ENCODE measurements around the gene GPRIN2. TPM values are rescaled to one million over a fixed set of nuclear protein-coding genes. Genes with fewer than 3 reads are reported as not detected.

GPRIN2 gene
- polyA plus RNA-seq, 1 of the 3 experiments (the other 2 are of a cell fraction), result 0.03 TPM

- Histone ChIP-seq H2AFZ (ENCODE audit: low read depth) (peak overlapping the region; percentile 91), H3K4me2 (peak overlapping the region; percentile 18), H3K9ac (peak overlapping the region; percentile 30; the same call in 1 of the 2 replicates), H3F3A (replicated peaks; ENCODE audit: insufficient read depth) (peaks cover 14% of the 10 kb centered on the region), H4K20me1 (ENCODE audit: insufficient read depth) (no peaks in the 10 kb centered on the region), H3K9me3 (no peaks in the 10 kb centered on the region), H3K4me3 (ENCODE audit: low read depth in 2 of 2, low read length in 1 of 2) (no peak overlapping the region), H3K27me3 (ENCODE audit: insufficient read depth) (no peaks in the 10 kb centered on the region), H3K36me3 (replicated peaks in 1 of 2; ENCODE audit: control insufficient read depth in 1 of 2, insufficient read depth in 2 of 2, low read length in 1 of 2) (no peaks in the 10 kb centered on the region), H3K27ac (ENCODE audit: low read depth in 2 of 2, low read length in 1 of 2) (peak overlapping the region in 1 of 2 experiments; percentile 55; a peak in 2 of 4 replicates), H3K79me2 (ENCODE audit: insufficient read depth) (no peaks in the 10 kb centered on the region), H3K4me1 (ENCODE audit: control insufficient read depth in 1 of 2, insufficient read depth in 2 of 2, low read depth in 1 of 2, low read length in 1 of 2) (peaks cover 21 to 22% of the 10 kb centered on the region in 2 experiments; a peak in 3 of 4 replicates), H3K9me2 (no peaks in the 10 kb centered on the region)
- CTCF ChIA-PET, result interaction anchor here (0.9 kb wide), 2 partner anchors 22 to 492 kb away, joined by 3 to 4 read pairs; no protein-coding TSS in a partner anchor
- 39% methylated on average over 8 of the region's 8 CpGs for WGBS (ENCODE audit: low lambda C conversion rate)
- POLR2A ChIA-PET, result no interaction called here
- TF ChIP-seq NFIC (IDR thresholded peaks at IDR 0.05; ENCODE audit: borderline replicate concordance) (peak; percentile 80), PBX3 (IDR thresholded peaks at IDR 0.05) (no peak; the same call in 1 of the 2 replicates)
- peak; percentile 38 for DNase-seq
These were observed 32.4 kb downstream of the GPRIN2 start for GRCh38 chr10:46523962-46524471.

- peak overlapping the region; percentile 18; the same call in 1 of the 2 replicates for H3K4me2 ChIP-seq
- H3K9me3 ChIP-seq, result no peaks in the 10 kb centered on the region
- peak; percentile 48 for DNase-seq
- H2AFZ ChIP-seq (ENCODE audit: low read depth), result peak overlapping the region; percentile 91; the same call in 1 of the 2 replicates
- ChIA-PET POLR2A (no interaction called here), CTCF (interaction anchor here (0.9 kb wide), 3 partner anchors 8 to 491 kb away, joined by 3 to 4 read pairs (median 4); no protein-coding TSS in a partner anchor)
- H3K9ac ChIP-seq, result peak overlapping the region; percentile 30; the same call in 1 of the 2 replicates
- no peaks in the 10 kb centered on the region for H3K27me3 ChIP-seq (ENCODE audit: insufficient read depth)
- peak overlapping the region in 1 of 2 experiments; percentile 55; a peak in 2 of 4 replicates for H3K27ac ChIP-seq (ENCODE audit: low read depth in 2 of 2, low read length in 1 of 2)
- H3K9me2 ChIP-seq, result no peaks in the 10 kb centered on the region
- peaks cover 14% of the 10 kb centered on the region for H3F3A ChIP-seq (replicated peaks; ENCODE audit: insufficient read depth)
- H3K36me3 ChIP-seq (replicated peaks in 1 of 2; ENCODE audit: control insufficient read depth in 1 of 2, insufficient read depth in 2 of 2, low read length in 1 of 2), result no peaks in the 10 kb centered on the region
- H4K20me1 ChIP-seq (ENCODE audit: insufficient read depth), result no peaks in the 10 kb centered on the region
- H3K4me1 ChIP-seq (ENCODE audit: control insufficient read depth in 1 of 2, insufficient read depth in 2 of 2, low read depth in 1 of 2, low read length in 1 of 2), result peaks cover 21 to 22% of the 10 kb centered on the region in 2 experiments; a peak in 3 of 4 replicates
- 63% methylated on average over 12 of the region's 12 CpGs for WGBS (ENCODE audit: low lambda C conversion rate)
- H3K79me2 ChIP-seq (ENCODE audit: insufficient read depth), result no peaks in the 10 kb centered on the region
- no peak overlapping the region for H3K4me3 ChIP-seq (ENCODE audit: low read depth in 2 of 2, low read length in 1 of 2)
- no peak for TF ChIP-seq MAX (IDR thresholded peaks at IDR 0.05; ENCODE audit: low read depth)
- no peak for TF ChIP-seq TCF12 (IDR thresholded peaks at IDR 0.05)
- TF ChIP-seq MXI1 (IDR thresholded peaks at IDR 0.05; ENCODE audit: low read depth, low read length), result no peak
- TF ChIP-seq PBX3 (IDR thresholded peaks at IDR 0.05), result no peak
- TF ChIP-seq ZBTB33 (IDR thresholded peaks at IDR 0.05; ENCODE audit: borderline replicate concordance, low read depth), result no peak
- no peak for TF ChIP-seq GATA2 (CRISPR knock-in tag; IDR thresholded peaks at IDR 0.05)
- no peak for TF ChIP-seq USF1 (IDR thresholded peaks at IDR 0.05; ENCODE audit: borderline replicate concordance, low read depth)
- TF ChIP-seq USF2 (IDR thresholded peaks at IDR 0.05; ENCODE audit: borderline replicate concordance, low read depth, low read length), result no peak
- no peak for TF ChIP-seq FOXM1 (IDR thresholded peaks at IDR 0.05; ENCODE audit: low read depth)
- TF ChIP-seq SIN3A (IDR thresholded peaks at IDR 0.05; ENCODE audit: borderline replicate concordance, low read depth, low read length), result no peak
- no peak for TF ChIP-seq JUND (IDR thresholded peaks at IDR 0.05)
- no peak for TF ChIP-seq IRF3 (IDR thresholded peaks at IDR 0.05; ENCODE audit: low read depth, low read length)
- no peak for TF ChIP-seq RCOR1 (IDR thresholded peaks at IDR 0.05; ENCODE audit: low read length)
These were observed 33.1 kb downstream of the GPRIN2 start for GRCh38 chr10:46523119-46523961.

Data from SK-N-SH (cell line).